GM18868 (cell line): ENCODE results near the gene MEF2A.
"Not testable (repeated sequence)": the region's sequence is repeated elsewhere in the genome, so short reads cannot be mapped to it uniquely, and the experiment has no call there.

Source experiments
- ATAC-seq: cut with Tn5 transposase; IDR thresholded peaks from one replicate; pipeline ENCODE4 v1.9.1; 2021; ENCODE audit warnings: mild to moderate bottlenecking, moderate library complexity; ENCODE audit not compliant: unreplicated experiment

The MEF2A gene

GRCh38 chr15:99726333-99726732 lies 160.5 kb downstream of the MEF2A start:
- no peak for ATAC-seq

DNA sequence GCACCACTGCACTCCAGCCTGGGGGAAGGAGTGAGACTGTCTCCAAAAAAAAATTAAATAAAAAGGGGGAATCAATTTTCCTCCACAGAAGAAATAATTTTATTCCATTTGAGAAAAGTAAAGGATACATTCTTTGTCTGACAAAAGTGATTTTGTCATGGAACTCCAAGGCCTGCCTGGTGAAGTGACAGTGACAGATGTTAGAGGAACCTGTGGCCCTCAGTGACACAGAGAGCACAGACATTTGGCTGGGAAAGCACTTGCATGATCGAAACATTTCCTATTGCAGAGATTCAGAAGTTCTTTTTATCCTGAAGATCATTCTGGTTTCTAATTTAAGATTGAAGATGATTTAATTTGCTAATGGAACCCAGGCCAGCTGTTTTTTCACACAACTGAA lies 161.5 kb downstream of the MEF2A start:
- ATAC-seq = no peak

DNA sequence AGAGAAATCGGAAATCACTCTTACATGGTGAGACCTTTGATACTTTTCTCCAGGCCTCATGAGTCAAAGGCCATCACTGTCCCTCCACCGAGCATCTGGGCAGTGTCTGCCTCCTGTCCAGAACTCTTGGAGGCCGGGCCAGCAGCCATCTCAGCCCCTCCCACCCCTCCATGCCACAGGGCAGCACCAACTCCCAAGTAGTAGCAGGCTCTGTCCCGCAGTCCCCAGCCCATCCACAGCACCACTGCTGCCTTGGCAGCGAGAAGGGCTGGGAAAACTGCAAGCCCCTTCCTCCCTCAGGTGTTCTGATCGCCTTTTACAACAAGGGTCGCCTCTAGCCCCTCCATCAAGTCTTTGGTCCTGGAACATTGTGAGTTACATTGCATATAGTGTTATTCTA lies 161.9 kb downstream of the MEF2A start:
- no peak for ATAC-seq

DNA sequence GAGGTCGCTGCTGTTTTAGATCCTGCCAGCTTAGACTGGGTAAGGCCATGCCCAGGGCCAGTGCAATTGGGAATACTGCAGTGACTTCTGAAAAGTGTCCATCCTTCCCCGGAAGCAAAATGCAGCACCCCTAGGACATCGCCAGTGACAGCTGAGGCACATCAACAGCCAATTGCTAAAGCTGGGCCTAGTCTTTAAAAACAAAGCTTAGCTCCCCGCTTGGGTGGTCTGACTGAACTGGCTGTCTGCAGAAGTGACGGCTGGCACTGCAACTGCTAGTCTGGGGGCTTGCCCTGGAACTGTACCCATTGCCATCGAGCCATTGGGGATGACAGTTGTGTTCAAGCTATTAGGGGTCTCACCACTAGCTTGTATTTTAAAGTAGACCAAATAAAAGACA lies 163.1 kb downstream of the MEF2A start:
- ATAC-seq = no peak

GRCh38 chr15:99729327-99729726 lies 163.5 kb downstream of the MEF2A start:
- ATAC-seq = no peak

- no peak for ATAC-seq
Observed at GRCh38 chr15:99729920-99730319, 164.1 kb downstream of the MEF2A start.

GRCh38 chr15:99731336-99732123 lies 165.7 kb downstream of the MEF2A start:
- ATAC-seq = no peak

GRCh38 chr15:99732124-99732750 lies 166.5 kb downstream of the MEF2A start:
- ATAC-seq = no peak

DNA sequence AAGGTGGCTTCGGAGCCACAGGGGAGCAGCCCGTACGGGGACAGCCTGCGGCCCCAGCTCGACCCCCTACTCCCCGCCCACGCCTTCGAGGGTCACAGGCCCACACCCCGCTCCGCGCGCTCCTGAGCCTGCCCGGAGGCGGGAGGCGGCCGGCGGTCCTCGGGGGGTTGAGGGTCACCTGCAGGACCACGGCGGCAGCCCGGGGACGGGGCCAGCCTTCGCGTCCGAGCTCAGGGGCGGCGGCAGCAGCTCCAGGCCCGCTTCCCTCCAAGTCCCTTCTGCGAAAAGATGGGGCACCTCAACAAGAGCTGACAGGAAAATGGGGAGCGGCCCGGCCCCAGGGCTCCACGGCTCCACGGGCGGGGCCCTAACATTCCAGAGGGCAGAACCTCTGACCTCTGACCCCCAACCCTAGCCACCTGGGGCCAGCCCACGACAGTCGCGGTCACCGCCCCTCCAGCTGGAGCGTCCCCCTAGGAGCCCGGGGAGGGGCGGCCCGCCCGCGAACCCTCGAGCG lies 167.0 kb downstream of the MEF2A start:
- ATAC-seq = peak; percentile 1

GRCh38 chr15:99733268-99734039 lies 167.7 kb downstream of the MEF2A start, which contains the start of gene LYSMD4:
Gene LYSMD4, minus strand, starts transcription at chr15:99733437. Its CDS starts 1,438 bp downstream, at chr15:99731999.
- ATAC-seq = peak; percentile 99

GRCh38 chr15:99734040-99734291 lies 168.2 kb downstream of the MEF2A start:
- ATAC-seq = not testable (repeated sequence)

DNA sequence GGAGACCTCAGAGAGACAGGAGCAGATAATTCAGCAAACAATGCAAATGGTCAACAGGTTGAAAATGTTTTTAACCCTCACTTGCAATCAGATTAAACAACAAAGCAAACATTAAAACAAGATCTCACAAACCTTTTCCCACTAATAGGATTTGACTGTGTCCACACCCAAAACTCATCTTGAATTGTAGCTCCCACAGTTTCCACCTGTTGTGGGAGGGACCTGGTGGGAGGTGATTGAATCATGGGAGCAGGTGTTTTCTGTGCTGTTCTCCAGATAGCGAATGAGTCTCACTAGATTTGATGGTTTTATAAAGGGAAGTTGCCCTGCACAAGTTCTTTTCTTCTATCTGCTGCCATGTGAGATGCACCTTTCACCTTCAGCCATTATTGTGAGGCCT lies 168.8 kb downstream of the MEF2A start:
- ATAC-seq = no peak

DNA sequence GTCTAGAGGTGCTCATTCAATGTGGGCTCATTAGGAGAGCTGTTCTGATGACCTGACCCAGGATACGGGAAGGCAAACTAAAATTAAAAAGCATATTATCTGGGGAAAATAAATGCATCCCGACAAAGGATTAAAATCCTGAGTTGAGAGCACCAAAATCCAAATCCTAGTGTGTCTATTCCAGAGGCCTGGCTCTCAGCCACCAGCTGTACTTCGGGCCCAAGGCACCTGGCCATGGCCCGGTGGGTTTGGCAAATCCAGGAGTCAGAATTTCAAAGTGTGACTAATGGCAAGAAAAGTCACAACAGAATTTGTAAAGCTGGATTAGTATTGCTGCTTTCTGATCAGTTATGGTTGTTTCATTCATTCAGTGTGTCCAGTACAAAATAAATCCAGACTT lies 170.1 kb downstream of the MEF2A start:
- no peak for ATAC-seq

DNA sequence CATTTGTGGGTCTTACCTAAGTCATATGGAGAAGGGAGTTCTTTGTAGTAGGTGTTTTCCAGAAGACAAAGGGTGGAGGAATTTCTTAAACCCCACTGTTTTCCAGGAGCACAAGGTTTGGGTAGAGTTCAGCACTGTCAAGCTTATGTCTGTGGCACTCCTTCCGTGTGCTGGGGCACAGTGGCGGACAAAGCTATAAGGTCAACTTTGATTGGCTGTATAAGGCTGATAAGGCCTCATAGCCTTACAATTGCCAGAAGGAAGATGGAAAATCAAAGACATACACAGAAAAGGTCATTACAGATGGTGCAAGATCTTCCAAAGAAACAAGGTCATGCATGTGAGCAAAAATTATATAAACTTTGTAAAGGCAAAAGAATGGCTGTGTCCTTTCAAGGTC lies 170.9 kb downstream of the MEF2A start:
- no peak for ATAC-seq

DNA sequence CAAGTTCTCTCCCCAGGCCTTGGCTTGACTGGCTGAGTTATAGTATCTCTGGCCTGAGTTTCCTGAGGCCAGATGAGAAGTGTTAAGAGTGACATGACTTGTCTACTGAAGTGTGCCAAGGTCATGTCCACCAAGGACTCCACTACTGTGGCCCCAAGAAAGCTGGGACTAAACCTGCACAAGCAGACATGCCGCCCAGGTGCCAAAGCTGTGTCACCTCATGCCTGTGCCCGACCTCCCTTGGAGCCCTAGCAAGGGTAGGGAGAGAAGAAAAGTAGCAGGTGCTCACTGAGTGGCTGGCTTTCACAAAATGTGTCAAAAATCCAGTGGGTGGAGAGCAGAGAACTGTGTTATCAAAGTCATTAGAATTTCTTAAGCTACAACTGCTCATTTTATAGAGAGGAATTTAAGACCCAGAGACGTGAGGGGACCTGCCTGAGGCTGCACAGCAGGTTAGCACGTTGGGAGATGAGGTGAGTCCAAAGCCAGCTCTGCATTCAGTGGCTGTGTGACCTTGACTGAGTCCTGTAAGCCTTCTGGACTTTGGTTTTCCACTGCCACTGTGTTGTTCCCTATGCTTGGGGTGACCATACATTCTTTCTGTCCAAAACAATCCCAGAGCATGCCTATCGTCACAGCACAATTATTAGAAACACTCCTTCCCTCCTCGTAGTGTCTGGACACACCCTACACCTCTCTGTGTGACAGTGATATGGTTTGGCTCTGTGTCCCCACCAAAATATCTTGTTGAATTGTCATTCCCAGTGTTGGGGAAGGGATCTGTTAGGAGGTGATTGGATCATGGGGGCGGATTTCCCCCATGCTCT lies 172.4 kb downstream of the MEF2A start:
- ATAC-seq = no peak

DNA sequence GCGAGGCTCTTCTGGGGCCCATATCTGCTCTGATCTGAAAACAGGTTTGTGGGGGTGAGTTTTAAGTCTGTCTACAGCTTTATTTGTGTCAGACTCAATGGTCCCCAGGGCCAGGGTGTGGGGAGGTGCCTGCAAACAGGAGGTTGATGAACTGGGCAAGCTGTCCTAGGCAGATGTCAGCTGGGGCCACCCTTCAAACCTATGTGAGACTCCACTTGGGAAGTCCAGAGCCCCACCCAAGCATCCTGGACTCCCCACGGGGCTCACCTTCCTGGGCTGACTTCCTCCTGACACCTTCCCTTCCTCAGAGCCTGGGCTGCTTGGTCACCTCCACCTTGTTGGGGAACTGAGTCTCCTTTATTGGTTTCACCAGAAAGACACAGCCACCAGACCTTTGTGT lies 176.1 kb downstream of the MEF2A start:
- ATAC-seq = no peak

DNA sequence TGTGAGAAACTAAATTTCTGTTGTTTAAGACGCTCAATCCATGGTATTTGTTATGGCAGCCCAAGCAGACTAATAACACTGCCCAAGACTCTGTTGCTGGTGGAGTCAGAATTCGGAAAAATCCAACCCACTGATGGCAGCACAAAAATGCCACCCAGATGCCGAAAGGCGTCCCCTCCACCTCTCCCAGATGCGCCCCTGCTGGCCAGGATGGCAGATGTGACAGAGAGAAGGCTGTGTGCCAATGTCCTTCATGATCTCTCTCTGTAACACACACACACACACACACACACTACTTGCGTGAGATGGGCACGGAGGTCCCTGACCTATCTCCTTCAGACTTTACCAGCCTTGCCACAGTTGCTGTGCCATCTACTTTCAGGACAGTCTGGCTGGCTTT lies 178.4 kb downstream of the MEF2A start:
- no peak for ATAC-seq

DNA sequence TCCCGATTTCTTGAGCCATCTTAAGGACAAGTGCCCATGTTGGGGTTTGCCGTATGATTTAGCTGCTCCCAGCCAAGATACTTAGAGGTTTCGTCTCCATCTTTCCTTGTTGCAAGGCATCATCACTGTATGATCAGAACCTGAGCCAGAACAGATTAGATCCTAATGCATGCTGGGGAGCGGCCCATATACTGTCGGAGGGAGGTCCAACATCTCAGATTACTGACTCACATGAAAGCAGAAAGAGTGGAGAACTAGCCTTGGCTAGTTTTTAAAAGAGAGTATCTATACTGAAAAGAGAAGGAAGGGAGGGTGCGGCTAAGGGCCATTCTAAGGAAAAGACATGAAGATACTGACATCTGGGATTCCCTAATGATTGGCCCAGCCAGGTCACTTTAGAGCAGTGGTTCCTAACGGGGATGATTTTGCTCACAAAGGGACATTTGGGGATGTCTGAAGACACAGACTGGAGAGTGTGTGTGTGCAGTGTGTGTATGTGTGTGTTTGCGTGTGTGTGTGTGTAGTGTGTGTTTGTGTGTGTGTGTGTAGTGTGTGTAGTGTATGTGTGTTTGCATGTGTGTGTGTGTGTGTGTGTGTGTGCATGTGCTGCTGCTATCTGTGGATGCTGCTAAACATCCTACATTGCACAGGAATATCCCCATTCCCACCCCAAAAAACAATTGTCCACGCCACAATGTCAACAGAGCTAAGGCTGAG lies 179.7 kb downstream of the MEF2A start:
- no peak for ATAC-seq

GRCh38 chr15:99749386-99749785 lies 183.6 kb downstream of the MEF2A start:
- no peak for ATAC-seq

DNA sequence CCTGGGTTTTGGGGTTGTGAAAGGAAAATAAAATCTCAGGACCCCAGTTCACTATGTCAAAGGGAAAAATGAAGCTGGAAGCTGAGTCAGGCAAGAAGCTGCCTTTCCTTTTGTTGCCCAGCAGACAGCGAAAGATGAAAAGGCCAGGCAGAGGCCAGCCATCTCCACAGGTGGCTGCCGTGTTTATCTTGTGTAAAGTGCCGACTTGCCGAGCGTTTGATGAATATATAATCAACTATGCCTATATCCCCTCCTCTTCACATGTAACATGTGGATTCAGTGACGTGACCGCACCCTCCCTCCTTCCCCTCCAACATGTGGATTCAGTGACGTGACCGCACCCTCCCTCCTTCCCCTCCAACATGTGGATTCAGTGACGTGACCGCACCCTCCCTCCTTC lies 184.5 kb downstream of the MEF2A start:
- ATAC-seq = not testable (repeated sequence)
